Gastrocnemius medialis (tissue), 4 donors: ENCODE data around the gene CDC42EP2.

Experiments
- CTCF ChIP-seq, 5 experiments: fragments of 450-650 bp in 3 of 5; fragments of 200-600 bp in 2 of 5; sonication (generic) in 2 of 5; IDR thresholded peaks in 4 of 5; conservative IDR thresholded peaks in 1 of 5; 1 replicate in 4 of 5; 2 replicates in 1 of 5; pipeline ENCODE4 v1.5.1; 2016 to 2019; ENCODE audit warnings: antibody characterized with exemption in 5 of 5, mild to moderate bottlenecking in 3 of 5, moderate library complexity in 3 of 5
- POLR2A ChIP-seq, 2 donors: fragments of 450-650 bp; IDR thresholded peaks; one replicate each; pipeline ENCODE4 v1.6.1; 2017; ENCODE audit warnings: antibody characterized with exemption in 2 of 2, mild to moderate bottlenecking in 2 of 2, moderate library complexity in 2 of 2

- TF ChIP-seq CTCF (IDR thresholded peaks at IDR 0.05 in 4 of 5, conservative IDR thresholded peaks at IDR 0.05 in 1 of 5) (no peak), POLR2A (IDR thresholded peaks at IDR 0.05) (no peak)
Observed at GRCh38 chr11:65341856-65342255, 27.2 kb downstream of the CDC42EP2 start.
